Neural crest cell (in vitro differentiated cells): ENCODE results near the gene LAMC1. TPM values are rescaled to one million over a fixed set of nuclear protein-coding genes. Genes with fewer than 3 reads are reported as not detected.

Source experiments
- DNase-seq: peaks from one replicate; pipeline ENCODE4 v3.0.0; 2021; ENCODE audit warnings: low read depth, mixed read lengths, low spot score
- H3K27ac Mint-ChIP-seq: one replicate; pipeline ENCODE4 v1.8.0; 2021; ENCODE audit warnings: mild to moderate bottlenecking, mixed read lengths; ENCODE audit not compliant: unreplicated experiment
- H3K27me3 Mint-ChIP-seq: 2 replicates; pipeline ENCODE4 v1.8.0; 2021; ENCODE audit warnings: low read depth, mild to moderate bottlenecking, mixed read lengths
- H3K36me3 Mint-ChIP-seq: 2 replicates; pipeline ENCODE4 v1.8.0; 2021; ENCODE audit warnings: low read depth, mild to moderate bottlenecking, mixed read lengths
- H3K4me1 Mint-ChIP-seq: 2 replicates; pipeline ENCODE4 v1.8.0; 2021; ENCODE audit warnings: mixed read lengths
- H3K4me3 Mint-ChIP-seq: one replicate; pipeline ENCODE4 v1.8.0; 2021; ENCODE audit warnings: mild to moderate bottlenecking, mixed read lengths
- H3K9me3 Mint-ChIP-seq: 2 replicates; pipeline ENCODE4 v1.8.0; 2021; ENCODE audit warnings: mixed read lengths
- total RNA-seq: library from RNA; stranded (reverse); gene quantifications from 2 replicates; pipeline ENCODE4 v1.2.1, GENCODE V29; 2021
- TF ChIP-seq, protein P1 (sequence below): fragments of 200-600 bp; sonication (generic); conservative IDR thresholded peaks from 2 replicates; pipeline ENCODE4 v1.5.0; 2021; ENCODE audit warnings: antibody characterized with exemption, mild to moderate bottlenecking

LAMC1 gene
- total RNA-seq, 1 donor from 2014 or later, result 82.0 TPM

DNA sequence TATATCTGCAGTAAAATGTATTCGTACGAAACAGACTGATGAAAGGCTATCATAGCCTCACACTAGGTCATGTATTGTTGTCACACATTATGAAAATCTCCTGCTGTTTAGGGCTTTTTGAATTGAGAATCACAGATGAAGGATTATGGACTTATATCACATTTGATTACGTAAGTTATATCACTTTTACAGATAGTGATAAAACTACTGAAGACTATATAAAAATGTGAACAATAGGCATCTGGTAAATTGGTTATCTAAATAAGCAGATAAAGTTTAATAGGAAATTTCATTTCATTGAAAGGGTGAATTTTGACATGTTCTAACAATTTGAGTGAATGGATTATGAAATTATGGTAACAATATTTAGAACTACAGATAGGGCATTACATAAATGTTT lies 20.0 kb downstream of the LAMC1 start:
- no peaks in the 10 kb centered on the region for H3K36me3 Mint-ChIP-seq
- no peaks in the 10 kb centered on the region for H3K27me3 Mint-ChIP-seq
- H3K4me3 Mint-ChIP-seq, result no peak overlapping the region
- H3K4me1 Mint-ChIP-seq, result peaks cover 77% of the 10 kb centered on the region
- H3K27ac Mint-ChIP-seq, result no peak overlapping the region
- TF ChIP-seq, protein P1, sequence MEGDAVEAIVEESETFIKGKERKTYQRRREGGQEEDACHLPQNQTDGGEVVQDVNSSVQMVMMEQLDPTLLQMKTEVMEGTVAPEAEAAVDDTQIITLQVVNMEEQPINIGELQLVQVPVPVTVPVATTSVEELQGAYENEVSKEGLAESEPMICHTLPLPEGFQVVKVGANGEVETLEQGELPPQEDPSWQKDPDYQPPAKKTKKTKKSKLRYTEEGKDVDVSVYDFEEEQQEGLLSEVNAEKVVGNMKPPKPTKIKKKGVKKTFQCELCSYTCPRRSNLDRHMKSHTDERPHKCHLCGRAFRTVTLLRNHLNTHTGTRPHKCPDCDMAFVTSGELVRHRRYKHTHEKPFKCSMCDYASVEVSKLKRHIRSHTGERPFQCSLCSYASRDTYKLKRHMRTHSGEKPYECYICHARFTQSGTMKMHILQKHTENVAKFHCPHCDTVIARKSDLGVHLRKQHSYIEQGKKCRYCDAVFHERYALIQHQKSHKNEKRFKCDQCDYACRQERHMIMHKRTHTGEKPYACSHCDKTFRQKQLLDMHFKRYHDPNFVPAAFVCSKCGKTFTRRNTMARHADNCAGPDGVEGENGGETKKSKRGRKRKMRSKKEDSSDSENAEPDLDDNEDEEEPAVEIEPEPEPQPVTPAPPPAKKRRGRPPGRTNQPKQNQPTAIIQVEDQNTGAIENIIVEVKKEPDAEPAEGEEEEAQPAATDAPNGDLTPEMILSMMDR, result no peak
- no peaks in the 10 kb centered on the region for H3K9me3 Mint-ChIP-seq
- no peak for DNase-seq

DNA sequence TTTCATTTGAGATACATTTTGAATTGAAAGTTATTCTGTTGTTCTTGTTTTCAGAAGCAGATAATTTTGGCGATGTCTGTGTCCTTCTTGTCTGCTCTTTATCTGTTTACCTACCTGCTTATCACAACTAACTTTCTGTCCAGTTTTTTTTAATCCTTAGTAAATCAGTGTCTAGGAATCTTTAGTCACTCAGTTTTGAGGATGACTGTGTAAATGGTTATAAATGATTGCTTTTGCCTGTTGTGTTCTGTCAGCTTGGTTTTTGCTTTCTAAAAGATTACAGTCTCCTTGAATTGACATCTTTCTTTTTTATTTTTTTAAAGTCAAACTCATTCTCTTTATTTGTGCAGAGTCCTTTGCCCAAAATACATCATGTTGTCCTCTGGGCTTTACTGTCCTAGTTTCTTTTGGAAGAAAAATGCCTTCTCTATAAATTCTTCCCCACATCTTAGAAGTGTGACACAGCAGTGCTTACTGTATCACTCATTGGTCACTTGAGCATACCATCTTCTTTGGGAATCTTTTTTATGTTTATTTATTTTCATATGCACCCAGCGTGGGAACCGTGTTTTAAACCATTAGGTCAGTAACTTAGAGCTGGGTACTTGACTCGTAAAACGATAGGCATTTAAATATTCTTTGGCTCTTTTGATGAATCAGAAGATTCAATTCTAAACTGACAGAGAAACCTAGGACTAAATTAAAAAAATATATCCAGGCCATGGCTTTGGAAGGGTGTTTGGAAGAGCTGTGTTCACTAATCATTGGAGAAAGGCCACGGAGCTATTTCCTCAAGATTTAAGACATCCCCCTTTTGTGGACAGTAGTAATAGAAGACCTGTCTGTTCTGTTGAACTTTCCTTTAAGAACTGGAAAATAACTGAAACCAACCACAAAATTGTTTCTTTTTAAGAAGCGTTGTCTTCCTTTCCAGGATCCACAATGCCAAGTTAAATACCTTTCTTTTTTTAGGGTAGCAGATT lies 20.9 kb downstream of the LAMC1 start:
- no peaks in the 10 kb centered on the region for H3K36me3 Mint-ChIP-seq
- no peak for DNase-seq
- H3K27me3 Mint-ChIP-seq, result no peaks in the 10 kb centered on the region
- H3K27ac Mint-ChIP-seq, result no peak overlapping the region
- H3K9me3 Mint-ChIP-seq, result no peaks in the 10 kb centered on the region
- H3K4me3 Mint-ChIP-seq, result no peak overlapping the region
- peaks cover 70% of the 10 kb centered on the region for H3K4me1 Mint-ChIP-seq
- TF ChIP-seq, protein P1, result no peak

DNA sequence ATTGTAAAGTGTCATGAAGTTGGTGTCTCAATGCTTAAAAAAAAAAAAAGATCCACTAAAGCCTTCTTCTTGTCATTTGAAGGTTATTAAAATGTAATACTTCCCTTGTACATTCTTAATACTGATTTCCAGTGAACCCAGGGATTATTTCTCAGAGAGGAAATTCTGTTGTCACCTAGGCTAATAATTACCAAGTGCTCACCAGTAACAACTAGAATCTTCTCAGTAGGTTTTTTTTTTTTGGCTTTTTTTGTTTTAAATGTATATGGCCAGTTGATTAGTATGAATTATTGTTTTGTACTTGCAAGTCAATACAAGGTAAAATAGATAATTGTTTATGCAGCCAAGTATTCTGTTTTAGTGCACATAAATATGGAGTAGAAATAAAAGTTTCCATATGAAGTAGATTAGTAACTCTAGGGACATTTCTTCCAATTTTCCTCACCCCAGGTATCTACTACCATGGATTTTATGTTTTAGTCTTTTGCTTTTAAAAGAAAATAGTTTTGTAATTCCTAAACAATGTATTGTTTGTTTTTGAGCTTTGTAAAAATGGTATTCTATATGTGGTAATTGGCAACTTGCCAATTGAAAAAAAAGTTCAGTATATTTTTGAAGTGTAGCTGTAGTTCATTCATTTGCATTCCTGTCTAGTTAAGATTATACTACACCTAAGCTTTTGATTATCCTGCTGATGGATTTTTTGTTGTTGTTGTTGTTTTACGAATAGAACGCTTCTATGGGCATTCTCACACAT lies 21.9 kb downstream of the LAMC1 start:
- Mint-ChIP-seq H3K27ac (no peak overlapping the region), H3K4me1 (peaks cover 61% of the 10 kb centered on the region), H3K9me3 (no peaks in the 10 kb centered on the region), H3K36me3 (no peaks in the 10 kb centered on the region), H3K27me3 (no peaks in the 10 kb centered on the region), H3K4me3 (no peak overlapping the region)
- no peak for DNase-seq
- TF ChIP-seq, protein P1, result no peak

DNA sequence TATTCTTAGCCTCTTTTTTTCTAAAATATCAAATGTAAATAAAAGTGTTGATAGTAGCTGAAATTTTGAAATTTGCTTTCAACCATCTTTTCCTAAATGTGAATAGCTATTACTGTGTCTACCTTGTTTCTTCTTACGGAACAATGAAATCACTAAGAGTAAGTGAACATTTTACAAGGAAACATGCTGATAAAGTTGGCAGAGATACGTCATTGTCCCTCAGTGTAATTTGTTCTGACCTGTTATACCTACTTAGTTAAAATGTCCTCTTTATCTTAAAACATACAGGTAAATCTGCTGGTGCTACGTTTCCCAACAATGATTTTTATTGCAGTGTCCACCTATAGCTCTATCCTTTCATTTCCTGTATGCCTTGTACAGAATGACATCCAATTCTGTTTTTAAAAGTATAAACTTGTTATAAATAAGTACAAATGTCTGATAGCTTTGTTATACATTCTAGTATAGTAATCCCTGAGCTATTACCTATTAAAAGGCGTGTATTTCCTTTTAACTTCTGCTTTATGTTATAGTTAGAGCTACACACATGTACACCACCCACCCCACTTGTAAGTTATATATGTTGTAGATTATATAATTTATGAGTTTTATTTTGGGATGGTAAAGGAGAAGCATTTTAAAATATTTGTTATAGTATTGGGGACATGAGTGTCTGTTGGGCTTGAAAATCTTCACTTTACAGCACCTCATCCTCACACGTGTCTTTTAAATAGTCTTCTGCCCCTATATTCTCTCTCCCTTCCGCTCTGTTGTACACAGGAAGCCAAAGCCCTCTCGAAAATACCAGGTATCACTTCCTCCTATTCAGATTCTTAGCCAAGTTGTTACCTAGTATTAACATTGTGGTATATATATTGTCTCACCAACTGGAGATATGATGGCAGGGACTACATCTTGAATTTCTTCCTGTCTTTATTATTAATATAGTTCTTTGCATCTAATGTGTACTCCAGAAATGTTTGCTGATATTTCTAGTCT lies 25.2 kb downstream of the LAMC1 start:
- TF ChIP-seq, protein P1, result no peak
- H3K27ac Mint-ChIP-seq, result no peak overlapping the region
- H3K9me3 Mint-ChIP-seq, result no peaks in the 10 kb centered on the region
- peaks cover 41% of the 10 kb centered on the region for H3K4me1 Mint-ChIP-seq
- DNase-seq, result no peak
- no peaks in the 10 kb centered on the region for H3K27me3 Mint-ChIP-seq
- no peak overlapping the region for H3K4me3 Mint-ChIP-seq
- H3K36me3 Mint-ChIP-seq, result peaks cover 4% of the 10 kb centered on the region

DNA sequence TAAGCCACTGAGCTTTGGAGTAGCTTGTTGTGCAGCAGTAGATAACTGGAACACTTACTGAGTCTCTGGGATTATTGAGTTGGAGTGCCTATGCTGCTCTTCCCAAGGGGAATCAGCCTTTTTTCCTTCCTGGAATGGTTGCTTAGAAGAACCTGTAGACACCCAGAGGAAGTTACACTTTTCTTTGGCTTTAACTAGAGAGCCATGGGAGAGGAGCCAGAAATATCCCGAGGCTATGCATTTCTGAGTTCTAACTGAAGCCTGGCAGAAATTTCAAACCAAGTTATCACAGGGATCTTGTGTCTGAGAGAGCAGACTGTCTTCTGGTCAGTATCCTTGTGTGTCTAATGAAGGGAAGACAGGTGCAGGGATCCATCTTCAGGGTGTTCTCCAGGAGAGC lies 28.3 kb downstream of the LAMC1 start:
- H3K36me3 Mint-ChIP-seq, result peaks cover 10% of the 10 kb centered on the region
- H3K27ac Mint-ChIP-seq, result no peak overlapping the region
- peaks cover 5% of the 10 kb centered on the region for H3K9me3 Mint-ChIP-seq
- no peak overlapping the region for H3K4me3 Mint-ChIP-seq
- TF ChIP-seq, protein P1, result no peak
- no peak for DNase-seq
- peaks cover 18% of the 10 kb centered on the region for H3K4me1 Mint-ChIP-seq
- H3K27me3 Mint-ChIP-seq, result no peaks in the 10 kb centered on the region
